Measurements from ENCODE around the gene GPD1L.
"Not testable (repeated sequence)": the region's sequence is repeated elsewhere in the genome, so short reads cannot be mapped to it uniquely, and the experiment has no call there.

Gene GPD1L

DNA sequence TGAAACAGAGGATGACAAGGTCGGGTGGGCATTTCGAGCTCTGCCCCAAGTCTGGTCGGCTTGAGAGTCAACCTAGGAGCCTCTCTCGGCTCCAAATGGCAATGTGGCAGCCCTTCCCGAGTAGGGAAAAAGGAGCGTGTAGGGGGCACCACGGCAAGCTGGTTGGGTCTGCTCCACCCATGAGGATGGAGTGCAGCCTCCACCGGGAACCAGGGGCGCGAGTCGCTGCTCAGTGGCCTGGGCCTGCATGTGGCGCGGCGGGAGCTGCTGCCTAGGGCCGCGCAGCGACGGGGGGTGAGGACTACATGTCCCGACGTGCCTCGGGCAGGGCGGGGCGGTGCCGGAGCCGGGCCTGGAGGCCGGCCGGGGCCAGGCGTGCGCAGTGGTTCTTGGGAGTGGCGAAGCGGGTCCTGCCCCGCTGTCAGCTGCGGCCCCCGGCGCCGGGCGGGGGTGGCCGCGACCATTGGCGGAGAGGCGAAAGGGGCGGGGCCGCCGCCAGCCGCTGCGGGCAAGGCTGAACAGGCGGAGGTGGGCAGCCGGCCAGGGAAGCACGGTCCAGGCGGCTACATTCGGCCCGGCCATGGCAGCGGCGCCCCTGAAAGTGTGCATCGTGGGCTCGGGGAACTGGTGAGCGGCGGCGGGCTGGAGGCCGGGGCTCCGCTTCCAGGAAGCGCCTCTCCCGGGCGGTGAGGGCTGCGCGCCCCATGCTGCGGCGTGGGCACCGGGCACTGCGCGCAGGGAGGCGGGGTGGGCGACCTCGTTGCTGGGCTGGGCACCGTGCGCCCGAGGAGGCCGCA, at the start of gene GPD1L:
TSS of gene GPD1L (plus strand) at position 489 of the 797 bp plus-strand sequence. CDS start at position 581, 92 bp downstream.
- DNase-seq: peak; percentile 97

DNA sequence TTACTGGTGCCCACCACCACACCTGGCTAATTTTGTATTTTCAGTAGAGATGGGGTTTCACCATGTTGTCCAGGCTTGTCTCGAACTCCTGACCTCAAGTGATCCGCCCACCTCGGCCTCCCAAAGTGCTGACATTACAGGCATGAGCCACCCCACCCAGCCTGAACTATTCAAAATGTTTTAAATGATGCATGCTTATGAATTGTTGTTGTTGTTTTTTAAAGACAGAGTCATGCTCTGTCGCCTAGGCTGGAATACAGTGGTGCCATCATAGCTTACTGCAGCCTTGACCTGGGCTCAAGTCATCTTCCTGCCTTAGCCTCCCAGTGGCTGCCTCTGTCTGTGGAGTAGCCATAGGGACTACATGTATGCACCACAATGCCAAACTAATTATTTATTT, 48.0 kb upstream of the GPD1L start:
- DNase-seq: not testable (repeated sequence)

DNA sequence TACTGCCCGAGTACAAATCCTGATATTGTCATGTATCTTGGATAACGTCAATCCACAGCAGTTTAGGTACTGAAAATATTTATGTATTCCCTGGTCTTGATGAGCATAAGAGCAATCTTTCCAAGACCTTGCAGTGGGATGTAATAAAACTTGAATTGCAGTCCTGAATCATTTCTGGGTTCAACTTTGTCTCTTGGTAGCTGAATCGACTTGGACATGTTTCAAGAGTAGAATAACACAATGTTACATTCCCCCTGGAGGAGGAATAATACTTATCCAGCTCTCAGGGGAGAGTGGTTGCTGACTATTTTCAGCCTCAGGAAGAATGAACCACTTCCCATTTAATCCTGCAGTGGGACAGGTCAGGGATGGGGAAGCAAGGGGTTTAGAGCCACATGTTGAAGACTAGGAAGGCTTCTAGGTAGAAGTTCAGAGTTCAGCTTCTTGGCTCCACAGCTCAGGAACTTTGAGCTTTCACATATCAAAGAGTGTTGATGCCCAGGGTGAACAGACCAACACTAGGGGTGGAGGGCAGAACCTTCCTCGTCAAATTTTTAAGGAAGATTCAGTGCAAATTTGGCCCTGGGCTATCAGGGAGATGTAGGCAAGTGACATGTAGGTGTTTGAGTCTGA, 43.4 kb upstream of the GPD1L start:
- no peak for DNase-seq

DNA sequence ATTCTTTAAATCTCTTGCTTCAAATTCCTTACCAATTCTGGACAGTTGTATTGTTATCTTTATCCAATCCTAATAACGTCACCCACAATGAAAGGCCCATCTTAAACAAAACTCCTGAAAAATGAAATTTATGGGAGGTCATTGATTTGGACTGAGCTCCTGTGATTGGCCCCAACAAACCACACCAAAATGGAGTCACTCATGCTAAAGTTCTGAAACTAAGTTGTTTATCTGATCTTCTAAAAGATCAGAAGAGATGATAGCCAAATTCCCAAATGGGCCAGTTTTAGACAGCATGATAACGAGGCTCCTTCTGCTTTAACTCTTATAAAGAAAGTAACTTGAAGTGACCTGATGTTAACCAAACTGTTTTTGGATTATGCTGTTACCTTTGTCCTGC, 39.7 kb upstream of the GPD1L start:
- DNase-seq: no peak

GRCh38 chr3:32074194-32074593, 32.2 kb upstream of the GPD1L start:
- DNase-seq: not testable (repeated sequence)

DNA sequence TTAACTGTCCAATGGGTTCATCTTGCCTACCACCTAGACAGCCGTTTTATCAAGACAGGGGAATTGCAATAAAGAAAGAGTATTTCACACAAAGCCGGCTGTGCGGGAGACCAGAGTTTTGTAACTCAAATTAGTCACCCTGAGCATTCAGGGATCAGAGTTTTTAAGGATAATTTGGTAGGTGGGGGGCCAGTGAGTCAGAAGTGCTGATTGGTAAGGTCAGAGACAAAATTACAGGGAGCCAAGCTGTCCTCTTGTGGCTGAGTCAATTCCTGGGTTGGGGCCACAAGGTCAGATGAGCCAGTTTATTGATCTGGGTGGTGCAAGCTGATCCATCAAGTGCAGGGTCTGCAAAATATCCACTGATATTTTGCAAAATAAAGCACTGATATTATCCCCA, 29.9 kb upstream of the GPD1L start:
- DNase-seq: no peak

DNA sequence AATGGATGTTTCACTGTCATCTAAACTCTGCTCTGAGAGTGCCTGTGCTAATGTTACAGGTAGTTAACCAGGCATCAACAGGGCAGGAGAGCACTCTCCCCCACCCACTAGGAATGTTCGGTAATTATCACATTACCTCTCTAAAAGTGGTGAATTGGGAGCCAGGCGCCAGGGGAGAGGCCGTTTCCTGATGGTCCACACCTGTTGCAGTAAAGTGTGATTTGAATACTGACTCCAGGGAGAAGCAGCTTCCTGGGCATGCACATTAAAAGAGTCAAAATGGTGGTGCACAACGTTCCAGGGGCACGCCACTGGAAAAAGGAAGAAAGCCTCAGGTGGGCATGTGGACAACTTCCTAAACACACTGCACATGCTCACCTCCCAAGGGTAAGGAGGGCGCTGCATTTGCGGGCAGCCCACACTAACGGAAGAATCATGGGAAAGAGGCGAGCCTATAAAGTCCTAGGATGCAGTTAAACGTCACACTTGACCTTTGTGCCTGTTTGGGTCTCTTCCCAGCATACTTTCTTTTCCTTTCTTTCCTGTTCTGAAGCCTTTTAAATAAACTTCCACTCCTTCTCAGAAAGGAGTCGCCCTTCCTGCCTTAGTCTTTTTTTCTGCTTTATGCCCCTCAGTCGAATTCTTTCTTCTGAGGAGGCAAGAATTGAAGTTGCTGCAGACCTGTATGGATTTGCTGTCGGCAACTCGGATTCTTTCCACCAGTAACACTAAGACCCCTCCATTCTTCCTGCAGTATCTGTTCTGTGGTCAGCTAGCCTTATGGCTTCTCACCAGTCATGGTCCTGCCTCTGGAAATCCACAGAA, 28.9 kb upstream of the GPD1L start:
- no peak for DNase-seq

GRCh38 chr3:32078085-32078634, 28.3 kb upstream of the GPD1L start:
- DNase-seq: no peak

GRCh38 chr3:32078864-32079263, 27.6 kb upstream of the GPD1L start:
- no peak for DNase-seq

DNA sequence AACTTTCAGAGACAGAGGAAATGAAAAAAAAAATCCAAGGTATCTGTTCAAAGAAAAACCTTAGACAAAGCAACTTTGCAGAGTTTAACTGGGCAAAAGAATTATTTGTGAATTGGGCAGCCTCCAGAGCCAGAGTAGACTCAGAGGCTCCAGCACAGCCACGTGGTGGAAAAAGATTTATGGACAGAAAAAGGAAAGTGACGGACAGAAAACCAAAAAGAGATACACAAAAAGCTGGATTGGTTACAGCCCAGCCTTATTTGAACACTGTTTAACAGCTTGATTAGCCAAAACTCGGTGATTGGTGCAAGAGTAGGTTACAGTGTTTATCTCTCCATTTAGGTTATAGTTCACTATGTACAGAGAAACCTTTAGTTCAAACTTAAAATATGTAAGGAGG, 23.7 kb upstream of the GPD1L start:
- DNase-seq: no peak

DNA sequence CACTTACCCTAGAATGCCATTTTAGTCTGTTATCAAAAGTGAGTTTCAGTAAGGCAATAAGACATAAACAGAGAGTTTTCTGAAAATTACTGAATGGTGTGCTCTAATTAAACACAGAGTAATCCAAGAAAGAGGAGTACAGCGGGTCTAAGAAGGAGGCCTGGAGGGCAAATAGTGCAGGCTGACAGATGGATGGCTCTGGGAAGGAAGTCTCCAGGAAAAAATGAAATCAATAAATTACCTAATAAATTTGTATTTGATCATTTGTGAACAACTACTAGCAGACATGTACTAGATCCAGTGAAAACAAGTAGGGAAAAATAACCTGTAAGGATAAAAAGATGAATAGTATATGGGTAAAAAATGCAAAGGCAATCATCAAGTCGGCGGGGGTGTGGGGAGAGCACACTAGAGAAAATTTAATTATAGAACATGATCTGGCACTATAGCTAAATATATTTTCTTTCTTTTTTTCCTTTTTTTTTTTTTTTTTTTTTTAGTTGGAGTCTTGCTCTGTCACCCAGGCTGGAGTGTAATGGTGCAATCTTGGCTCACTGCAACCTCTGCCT, 22.6 kb upstream of the GPD1L start:
- DNase-seq: no peak

GRCh38 chr3:32084870-32085269, 21.6 kb upstream of the GPD1L start:
- no peak for DNase-seq

GRCh38 chr3:32086464-32086863, 20.0 kb upstream of the GPD1L start:
- no peak for DNase-seq

- DNase-seq: no peak
Measured at GRCh38 chr3:32089476-32089875, 16.9 kb upstream of the GPD1L start.

GRCh38 chr3:32093204-32093603, 13.2 kb upstream of the GPD1L start:
- DNase-seq: no peak

- DNase-seq: no peak
Measured at GRCh38 chr3:32095431-32095830, 11.0 kb upstream of the GPD1L start.

- no peak for DNase-seq
Measured at GRCh38 chr3:32097768-32098167, 8.7 kb upstream of the GPD1L start.

DNA sequence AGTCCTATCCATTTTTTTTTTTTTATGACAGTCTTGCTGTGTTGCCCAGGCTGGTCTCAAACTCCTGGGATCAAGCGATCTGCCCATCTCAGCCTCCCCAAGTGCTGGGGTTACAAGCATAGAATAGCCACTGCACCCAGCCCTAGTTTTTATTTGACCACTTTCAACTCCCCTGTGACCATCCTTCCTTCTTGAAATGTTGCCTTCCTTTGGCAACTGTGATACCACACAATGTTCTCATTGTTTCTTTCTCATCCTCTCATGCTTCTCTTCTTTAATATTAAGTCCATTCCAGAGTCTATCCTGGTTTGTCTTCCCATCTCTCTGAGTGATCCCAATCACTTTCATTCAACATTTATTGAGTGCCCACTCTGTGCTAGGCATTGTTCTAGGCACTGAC, 7.9 kb upstream of the GPD1L start:
- DNase-seq: no peak

- no peak for DNase-seq
Measured at GRCh38 chr3:32100465-32100864, 6.0 kb upstream of the GPD1L start.

GRCh38 chr3:32102289-32102688, 4.1 kb upstream of the GPD1L start:
- no peak for DNase-seq

GRCh38 chr3:32104492-32104891, 1.9 kb upstream of the GPD1L start:
- DNase-seq: no peak

GRCh38 chr3:32105291-32106131, 909 bp upstream of the GPD1L start:
- DNase-seq: no peak
